T follicular helper cell (primary cell): ENCODE data around the gene ATCAY.
"Not testable (repeated sequence)": the region's sequence is repeated elsewhere in the genome, so short reads cannot be mapped to it uniquely, and the experiment has no call there.

ENCODE experiments used
- DNase-seq: peaks from one replicate; pipeline ENCODE4 v3.0.0-alpha.2; 2020; ENCODE audit warnings: low read depth

Gene ATCAY

DNA sequence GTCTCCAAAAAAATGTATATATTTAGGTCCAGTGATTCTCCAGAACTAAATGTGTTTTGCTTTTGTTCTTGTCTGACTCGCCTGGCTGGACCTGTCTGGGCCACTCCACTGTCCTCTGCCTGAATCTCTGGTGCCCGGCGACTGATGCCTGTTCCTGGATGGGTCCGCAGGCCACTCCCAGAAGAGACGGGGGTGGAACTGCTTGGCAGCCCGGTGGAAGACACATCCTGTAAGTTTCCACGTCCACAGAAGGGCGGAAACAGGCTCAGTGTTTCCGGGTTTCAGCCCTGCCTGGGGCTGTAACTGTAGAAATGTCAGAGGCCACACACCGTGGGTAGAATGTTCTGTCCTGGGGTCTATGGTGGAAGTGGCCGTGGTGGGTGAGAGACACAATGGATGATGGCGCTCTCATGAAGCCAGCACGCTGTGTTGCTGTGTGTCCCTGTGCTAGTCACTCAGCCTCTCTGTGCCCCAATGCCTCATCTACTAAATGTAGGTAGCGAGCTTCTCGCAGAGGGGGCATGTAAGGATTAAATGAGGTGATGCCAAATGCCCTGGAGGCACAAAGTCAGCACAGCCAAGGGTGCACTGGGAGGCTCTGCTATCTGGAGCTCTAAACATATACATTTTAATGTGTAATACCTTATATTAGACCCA lies 22.0 kb downstream of the ATCAY start:
- no peak for DNase-seq

DNA sequence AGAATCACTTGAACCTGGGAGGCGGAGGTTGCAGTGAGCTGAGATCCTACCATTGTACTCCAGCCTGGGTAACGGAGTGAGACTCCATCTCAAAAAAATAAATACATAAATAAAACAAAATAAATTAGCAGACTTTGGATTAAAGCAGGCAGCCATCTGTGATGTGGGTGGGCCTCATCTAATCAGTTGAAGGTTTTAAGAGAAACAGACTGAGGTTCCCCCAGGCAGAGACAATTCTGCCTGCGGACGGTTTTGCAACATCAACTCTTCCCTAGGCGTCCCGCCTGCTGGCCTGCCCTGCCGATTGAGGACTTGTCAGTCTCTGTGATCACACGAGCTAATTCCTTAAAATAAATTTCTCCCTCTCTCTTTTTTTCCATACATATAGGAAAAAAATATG lies 23.7 kb downstream of the ATCAY start:
- no peak for DNase-seq

DNA sequence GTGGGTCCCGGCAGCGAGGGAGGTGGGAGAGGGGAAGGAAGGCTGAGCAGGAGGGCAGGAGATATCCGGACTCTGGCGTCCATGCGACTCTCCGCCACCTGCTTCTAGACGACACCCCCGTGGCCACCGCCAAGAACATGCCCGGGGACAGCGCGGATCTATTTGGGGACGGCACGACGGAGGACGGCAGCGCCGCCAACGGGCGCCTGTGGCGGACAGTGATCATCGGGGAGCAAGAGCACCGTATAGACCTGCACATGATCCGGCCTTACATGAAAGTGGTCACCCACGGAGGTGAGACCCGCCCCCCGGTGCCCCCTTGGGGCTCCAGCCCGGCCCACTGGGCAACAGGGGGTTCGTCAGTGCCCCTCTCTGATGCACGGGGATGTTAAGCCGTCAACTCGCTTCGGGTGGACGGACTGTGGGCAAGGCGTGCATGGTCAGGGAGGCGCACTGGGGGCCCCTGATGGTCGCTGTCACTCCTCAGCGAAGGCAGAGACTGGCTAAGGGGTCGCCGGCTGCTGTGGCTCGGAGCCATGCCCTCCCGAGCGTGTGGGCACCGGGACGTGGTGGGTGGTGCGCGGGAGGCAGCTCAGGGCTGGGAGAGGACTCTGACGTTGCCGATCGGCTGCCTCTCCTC lies 27.3 kb downstream of the ATCAY start:
- no peak for DNase-seq

DNA sequence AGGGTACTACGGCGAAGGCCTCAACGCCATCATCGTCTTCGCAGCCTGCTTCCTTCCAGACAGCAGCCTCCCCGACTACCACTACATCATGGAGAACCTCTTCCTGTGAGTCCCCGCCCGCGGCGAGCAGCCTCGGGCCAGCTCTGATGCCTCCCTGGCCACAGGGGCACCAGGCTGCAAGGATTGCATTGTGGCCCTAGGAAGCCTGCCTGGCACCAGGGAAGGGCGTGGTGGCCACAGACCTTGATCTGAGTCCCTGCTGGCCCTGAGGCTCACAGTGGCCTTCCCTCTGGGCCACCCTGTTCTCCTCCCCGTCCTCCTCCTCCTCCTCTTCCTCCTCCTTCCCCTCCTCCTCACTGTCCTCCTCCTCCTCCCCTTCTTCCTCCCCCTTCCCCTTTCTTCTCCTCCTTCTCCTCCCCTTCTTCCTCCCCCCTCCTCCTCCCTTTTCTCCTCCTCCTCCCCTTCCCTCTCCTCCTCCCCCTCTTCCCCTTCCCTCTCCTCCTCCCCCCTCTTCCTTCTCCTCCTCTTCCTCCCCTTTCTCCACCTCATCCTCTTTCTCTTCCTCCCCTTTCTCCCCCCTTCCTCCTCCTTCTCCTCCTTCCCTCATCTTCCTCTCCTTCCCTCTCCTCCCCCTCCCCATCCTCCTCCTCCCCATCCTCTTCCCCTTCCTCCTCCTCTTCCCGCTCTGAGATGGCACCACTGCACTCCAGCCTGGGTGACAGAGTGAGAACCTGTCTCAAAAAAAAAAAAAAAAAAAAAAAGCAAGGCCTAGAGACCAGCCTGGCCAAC lies 28.0 kb downstream of the ATCAY start:
- DNase-seq: no peak

DNA sequence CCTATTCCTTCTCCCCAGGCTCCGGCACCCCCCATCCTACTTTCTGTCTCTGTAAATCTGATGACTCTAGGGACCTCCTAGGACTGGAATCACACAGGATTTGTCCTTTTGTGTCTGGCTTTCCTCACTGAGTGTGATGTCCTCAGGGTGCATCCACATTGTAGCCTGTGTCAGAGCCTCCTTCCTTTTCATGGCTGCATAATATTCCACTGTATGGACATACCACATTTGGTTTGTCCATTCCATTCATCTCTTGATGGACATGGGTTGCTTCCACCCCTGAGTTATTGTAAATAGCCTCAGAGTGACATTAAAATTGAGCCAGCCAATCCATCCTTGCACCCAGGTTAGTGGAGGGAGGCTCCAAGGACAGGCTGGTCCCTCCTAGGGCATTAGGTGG lies 29.6 kb downstream of the ATCAY start:
- no peak for DNase-seq

DNA sequence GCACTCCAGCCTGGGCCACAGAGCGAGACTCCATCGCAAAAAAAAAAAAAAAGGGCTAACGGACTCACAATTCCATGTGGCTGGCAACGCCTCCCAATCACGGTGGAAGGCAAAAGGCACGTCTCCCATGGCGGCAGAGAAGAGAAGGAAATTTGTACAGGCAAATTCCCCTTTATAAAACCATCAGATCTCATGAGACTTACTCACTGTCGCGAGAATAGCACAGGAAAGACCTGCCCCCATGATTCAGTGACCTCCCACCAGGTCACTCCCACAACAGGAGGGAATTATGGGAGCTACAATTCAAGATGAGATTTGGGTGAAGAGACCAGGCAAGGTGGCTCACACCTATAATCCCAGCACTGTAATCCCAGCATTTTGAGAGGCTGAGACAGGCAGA lies 33.7 kb downstream of the ATCAY start:
- no peak for DNase-seq

DNA sequence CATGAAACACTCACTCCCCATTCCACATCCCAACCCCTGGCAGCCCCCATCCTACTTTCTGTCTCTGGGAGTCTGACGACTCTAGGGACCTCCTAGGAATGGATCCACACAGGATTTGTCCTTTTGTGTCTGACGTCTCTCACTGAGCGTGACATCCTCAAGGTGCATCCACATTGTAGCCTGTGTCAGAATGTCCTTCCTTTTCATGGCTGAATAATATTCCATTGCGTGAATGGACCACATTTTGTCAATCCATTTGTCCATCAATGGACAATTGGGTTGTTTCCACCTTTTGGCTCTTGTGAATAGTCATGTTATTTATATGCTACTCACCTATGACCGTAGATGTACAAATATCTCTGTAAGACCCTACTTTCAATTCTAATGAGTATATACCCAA lies 35.5 kb downstream of the ATCAY start:
- no peak for DNase-seq

DNA sequence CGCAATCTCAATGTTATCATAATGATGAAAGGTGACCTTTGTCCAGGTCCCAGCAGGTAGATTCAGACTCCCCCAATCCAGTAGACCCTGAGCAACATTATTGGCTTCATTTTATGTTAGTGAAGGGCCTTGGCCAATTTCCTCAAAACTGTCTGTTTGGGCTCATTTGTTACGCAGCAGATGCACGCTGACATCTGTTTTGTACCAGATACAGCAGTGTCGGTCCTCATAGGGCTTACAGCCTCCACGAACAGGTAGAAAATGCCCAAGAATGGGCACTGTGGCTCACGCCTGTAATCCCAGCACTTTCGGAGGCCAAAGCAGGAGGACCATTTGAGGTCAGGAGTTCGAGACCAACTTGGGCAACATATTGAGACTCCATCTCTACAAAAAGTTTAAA lies 39.3 kb downstream of the ATCAY start:
- DNase-seq: no peak

DNA sequence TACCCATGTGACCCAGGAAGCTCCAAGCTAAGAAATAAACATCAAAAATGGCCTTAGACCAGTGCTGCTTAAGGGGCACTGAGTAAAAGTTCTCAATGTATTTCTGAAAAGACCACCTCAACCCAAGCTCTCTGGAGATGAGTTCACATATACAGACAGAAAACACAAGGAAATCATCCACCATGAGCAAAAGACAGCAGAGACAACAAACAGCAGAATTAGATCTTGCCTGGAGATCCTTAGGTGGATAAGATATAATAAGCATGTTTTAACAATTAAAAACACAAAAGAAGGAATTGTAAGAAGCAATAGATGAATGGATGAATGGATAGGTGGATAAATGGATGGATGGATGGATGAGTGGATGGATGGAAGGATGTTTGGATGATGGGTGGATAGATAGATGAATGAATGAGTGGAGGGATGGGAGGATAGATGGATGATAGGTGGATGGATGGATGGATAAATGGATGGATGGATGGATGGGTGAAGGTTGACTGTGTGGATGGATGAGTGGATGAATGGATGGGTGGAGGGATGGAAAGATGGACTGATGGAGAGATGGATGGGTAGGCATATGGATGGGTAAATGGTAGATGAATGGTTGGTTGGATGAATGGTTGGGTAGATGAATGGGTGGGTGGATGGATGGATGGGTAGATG lies 42.7 kb downstream of the ATCAY start:
- no peak for DNase-seq

DNA sequence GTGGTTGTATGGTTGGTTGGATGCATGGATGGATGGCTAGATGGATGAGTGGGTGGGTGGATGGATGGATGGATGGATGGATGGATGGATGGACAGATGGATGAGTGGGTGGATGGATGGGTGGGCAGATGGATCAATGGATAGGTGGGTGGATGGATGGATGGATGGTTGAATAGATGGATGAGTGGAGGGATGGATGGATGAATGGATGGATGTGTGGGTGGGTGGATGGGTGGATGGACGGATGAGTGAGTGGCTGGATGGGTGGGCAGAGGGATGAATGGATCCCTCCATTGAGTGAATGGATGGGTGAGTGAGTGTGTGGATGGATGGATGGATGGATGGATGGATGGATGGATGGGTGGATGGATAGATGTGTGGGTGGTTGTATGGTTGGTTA lies 43.4 kb downstream of the ATCAY start:
- DNase-seq: no peak

DNA sequence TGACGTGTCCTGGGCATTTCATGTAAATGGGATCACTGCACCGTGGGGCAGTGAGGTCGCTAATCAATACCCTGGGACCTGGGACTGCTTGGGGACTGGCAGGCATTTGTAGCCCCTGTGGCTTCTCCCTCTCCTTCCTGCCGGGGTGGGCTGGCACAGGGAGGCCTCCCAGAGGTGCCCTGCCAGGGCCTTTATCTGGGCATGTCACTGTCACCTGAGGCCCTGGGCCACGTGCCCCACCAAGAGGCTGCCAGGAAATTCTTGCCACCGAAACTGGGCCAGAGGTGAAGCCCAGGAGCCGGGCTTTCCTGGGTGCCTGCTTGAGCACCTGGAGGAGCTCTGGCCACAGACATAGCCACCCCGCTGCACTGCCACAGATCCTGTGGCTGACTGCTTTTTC lies 50.6 kb downstream of the ATCAY start:
- DNase-seq: no peak

DNA sequence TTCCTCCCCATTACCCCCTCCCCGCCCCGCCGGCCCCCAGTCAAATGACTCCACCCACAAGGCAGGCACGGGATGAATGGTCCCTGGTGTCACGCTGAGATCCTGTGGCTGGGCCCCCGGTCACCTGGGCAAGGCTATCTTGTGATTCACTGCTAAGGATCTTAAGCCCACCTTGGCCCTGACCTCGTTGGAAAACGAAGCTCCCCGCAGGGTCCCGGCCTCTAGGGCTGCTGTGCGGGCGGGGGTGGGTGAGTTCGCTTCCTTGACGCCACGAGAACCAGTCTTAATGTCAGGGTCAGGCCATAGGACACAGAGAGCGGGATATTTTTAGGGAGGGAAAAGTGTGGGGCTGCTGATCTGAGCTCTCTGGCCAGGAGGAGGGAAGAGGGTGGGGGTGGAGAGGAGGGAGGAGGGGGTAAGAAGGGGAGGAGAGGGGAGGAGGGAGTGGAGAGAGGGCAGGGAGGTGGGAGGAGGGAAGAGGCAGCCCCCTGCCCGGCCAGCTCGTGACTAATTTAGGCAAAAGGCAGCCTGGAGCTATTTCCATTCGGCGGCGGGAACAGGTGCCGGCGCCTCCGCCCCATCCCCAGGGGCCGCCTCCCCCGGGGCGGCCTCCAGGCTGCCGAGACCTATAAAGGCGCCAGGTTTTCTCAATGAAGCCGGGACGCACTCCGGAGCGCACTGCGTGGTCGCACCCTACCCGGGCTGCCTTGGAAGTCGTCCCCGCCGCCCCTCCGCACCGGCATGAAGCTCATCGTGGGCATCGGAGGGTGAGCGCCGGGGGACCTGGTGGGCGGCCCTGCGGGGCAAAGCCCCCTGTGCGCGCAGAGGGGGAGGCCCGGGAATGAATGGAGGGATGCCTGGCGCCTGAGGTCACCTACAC lies 52.7 kb downstream of the ATCAY start, which contains the start of gene NMRK2:
NMRK2 (plus strand) TSS at position 139 of the 880 bp plus-strand sequence; CDS start at position 742, 603 bp downstream.
- no peak for DNase-seq

DNA sequence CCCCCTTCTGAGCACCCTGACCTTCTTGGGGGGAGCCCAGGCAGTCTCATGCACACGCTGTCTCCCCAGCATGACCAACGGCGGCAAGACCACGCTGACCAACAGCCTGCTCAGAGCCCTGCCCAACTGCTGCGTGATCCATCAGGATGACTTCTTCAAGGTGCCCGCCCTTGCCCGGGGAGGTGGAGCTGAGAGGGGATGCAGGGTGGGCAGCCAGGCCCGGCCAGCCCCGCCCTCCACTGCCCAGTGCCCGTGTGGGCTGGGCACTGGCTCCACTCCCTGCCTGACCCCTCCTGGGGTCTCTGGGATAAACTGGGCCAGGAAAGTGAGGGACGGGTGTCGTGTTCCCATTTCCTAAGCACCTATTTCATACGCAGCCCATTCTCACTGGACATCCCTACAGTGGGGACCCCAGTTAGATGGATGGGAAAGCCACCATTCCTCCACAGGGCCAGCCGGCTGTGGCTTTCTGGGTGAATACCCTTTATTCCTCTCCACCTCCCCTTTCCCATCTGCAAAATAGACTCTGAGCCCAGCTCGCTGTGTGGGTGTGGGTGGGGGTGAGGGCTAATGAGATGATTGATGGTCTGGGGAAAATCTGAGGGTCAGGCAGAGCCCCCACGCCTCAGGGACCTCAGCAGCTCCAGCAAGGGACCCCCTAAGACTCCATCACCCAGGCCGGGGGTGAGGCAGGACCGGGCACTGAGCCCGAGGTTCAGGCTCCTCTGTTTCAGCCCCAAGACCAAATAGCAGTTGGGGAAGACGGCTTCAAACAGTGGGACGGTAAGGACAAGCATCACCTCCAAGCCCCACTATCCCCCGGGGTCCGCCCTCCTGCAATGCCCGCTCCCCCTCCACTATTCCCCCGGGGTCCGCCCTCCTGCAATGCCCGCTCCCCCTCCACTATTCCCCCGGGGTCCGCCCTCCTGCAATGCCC lies 56.3 kb downstream of the ATCAY start:
- DNase-seq: no peak

DNA sequence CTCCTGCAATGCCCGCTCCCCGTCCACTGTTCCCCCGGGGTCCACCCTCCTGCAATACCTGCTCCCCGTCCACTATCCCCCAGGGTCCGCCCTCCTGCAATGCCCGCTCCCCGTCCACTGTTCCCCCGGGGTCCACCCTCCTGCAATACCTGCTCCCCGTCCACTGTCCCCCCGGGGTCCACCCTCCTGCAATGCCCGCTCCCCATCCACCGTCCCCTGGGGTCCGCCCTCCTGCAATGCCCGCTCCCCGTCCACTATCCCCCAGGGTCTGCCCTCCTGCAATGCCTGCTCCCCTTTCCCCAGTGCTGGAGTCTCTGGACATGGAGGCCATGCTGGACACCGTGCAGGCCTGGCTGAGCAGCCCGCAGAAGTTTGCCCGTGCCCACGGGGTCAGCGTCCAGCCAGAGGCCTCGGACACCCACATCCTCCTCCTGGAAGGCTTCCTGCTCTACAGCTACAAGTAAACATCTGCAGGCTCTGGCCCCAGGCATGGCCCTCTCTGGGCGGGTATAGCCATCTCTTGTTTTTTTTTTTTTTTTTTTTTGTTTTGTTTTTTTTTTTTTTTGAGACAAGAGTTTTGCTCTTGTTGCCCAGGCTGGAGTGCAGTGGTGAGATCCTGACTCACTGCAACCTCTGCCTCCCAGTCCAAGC lies 57.9 kb downstream of the ATCAY start:
- not testable (repeated sequence) for DNase-seq

DNA sequence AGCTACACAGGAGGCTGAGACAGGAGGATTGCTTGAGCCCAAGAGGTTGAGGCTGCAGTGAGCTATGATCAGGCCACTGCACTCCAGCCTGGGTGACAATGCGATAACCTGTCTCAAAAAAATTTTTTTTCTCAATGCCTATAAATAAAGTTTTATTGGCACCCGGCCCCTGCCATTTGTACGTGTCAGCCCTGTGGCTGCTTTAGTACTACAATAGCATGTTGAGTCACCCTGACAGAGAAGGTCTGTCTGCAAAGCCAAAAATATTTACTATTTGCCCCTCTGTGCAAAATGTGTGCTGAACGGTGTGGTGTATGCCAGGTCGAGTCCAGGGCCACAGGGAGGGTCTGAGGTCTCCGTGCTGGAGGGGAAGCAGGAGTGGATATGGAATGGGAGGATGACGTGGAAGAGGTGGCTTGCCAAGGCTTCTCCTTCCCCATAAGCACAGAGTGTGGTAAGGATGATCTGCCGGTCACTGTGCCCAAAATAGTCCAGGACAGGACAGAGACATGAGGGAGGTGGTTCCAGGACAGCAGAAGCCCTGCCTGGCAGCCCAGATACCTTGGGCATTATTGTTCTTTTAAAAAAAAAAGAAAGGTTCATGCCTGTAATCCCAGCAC lies 62.4 kb downstream of the ATCAY start:
- no peak for DNase-seq

DNA sequence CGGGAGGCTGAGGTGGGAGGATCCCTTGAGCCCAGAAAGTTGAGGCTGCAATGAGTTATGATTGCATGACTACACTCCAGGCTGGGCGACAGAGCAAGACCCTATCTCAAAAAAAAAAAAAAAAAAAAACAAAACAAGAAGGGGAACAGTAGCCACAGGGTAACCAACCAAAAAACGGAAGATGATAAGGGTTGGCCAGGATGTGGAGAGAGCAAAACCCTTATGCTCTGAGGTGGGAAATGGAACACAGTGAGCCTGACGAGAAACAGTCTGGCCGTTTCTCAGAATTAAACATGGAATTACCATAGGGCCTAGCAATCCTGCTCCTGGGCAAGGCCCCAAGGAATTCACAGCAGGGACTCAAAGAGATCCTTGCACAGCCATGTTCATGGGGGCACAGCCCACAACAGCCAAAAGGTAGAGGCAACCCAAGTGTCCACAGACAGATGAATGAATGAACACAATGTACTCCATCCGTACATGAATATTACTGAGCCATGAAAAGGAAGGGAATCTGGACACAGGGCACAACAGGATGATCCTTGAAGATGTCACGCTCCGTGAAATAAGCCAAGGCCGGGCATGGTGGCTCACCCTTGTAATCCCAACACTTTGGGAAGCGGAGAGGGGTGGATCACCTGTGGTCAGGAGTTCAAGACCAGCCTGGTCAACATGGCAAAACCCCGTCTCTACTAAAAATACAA lies 63.7 kb downstream of the ATCAY start:
- no peak for DNase-seq

DNA sequence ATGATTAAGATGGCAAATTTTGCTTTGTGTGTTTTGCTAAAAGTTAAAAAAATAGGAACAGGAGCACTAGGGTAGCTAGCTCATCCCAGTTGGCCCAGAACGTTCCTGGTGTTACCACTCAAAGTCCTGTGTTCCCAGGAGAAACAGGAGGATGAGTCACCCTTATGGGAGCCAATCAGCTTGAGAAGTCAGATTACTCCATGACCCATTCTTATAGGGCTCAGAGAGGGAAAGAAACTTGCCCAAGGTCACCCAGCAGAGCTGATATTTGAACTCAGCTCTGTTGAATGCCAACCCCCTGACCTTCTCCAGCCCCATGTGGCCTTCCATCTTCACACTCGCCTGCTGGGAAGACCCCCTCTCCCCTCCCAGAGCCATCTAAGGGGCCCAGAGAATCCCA lies 65.4 kb downstream of the ATCAY start:
- DNase-seq: no peak

DNA sequence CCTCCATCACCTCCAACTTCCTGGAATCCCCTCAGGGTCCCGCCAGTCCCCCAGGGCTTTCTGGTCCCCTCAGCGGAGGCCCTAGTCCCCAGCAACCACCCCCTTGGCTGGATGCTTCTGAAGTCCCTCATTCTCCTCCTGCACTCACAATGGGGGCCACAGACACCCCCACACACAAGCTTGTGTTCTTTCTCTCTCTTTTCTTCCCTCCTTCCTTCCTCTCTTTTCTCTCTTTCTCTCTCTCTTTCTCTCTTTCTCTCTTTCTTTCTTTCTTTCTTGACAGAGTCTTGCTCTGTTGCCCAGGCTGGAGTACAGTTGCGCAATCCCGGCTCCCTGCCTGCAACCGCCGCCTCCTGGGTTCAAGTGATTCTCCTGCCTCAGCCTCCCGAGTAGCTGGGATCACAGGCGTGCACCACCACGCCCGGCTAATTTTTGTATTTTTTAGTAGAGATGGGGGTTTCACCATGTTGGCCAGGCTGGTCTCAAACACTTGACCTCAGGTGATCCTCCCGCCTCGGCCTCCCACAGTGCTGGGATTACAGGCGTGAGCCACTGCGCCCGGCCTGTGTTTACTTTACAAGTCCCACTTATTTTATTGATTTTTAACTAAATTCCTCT lies 66.9 kb downstream of the ATCAY start:
- DNase-seq: not testable (repeated sequence)
